HepG2 (cell line): ENCODE measurements around the gene DBNDD2. TPM values are rescaled to one million over a fixed set of nuclear protein-coding genes. Genes with fewer than 3 reads are reported as not detected.
A peak's percentile ranks its signal among the peaks of the same experiment; 100 is the strongest.

ENCODE experiments used
- ATF7 ChIP-seq, 2 experiments: fragments of 450-650 bp in 1 of 2; sonication (generic) in 1 of 2; formaldehyde crosslinking in 1 of 2; IDR thresholded peaks; 2 replicates each; pipeline versions ENCODE4 v1.4.0 to v1.6.1; 2016 to 2020; ENCODE audit warnings: antibody characterized with exemption in 1 of 2, mild to moderate bottlenecking in 1 of 2, missing genetic modification reagents in 1 of 2
- CHD2 ChIP-seq: IDR thresholded peaks from 2 replicates; pipeline ENCODE4 v1.6.1; 2011; ENCODE audit warnings: low read depth, low read length, improper control_type of control experiment
- DNMT1 ChIP-seq: sonication (generic); formaldehyde crosslinking; IDR thresholded peaks from 2 replicates; pipeline ENCODE4 v1.5.1; 2020; ENCODE audit warnings: mild to moderate bottlenecking, missing genetic modification reagents
- E2F2 ChIP-seq: sonication (generic); formaldehyde crosslinking; IDR thresholded peaks from 2 replicates; pipeline ENCODE4 v1.4.0; 2020; ENCODE audit warnings: missing genetic modification reagents, borderline replicate concordance
- ETV5 ChIP-seq: IDR thresholded peaks from 2 replicates; pipeline ENCODE4 v1.6.1; 2018; ENCODE audit warnings: missing biosample characterization, missing genetic modification reagents, inconsistent platforms, borderline replicate concordance
- FOXA3 ChIP-seq: IDR thresholded peaks from 2 replicates; pipeline ENCODE4 v1.6.1; 2016; ENCODE audit warnings: missing genetic modification reagents, missing compliant biosample characterization
- HMG20A ChIP-seq: IDR thresholded peaks from 2 replicates; pipeline ENCODE4 v1.6.1; 2016; ENCODE audit warnings: borderline replicate concordance
- IRF2 ChIP-seq: IDR thresholded peaks from 2 replicates; pipeline ENCODE4 v1.6.1; 2018; ENCODE audit warnings: missing genetic modification reagents, missing compliant biosample characterization
- NFIB ChIP-seq: sonication (generic); formaldehyde crosslinking; IDR thresholded peaks from 2 replicates; pipeline ENCODE4 v1.9.0; 2021; ENCODE audit warnings: missing genetic modification reagents, mild to moderate bottlenecking, borderline replicate concordance
- RAD21 ChIP-seq: fragments of 450-650 bp; formaldehyde crosslinking; IDR thresholded peaks from 2 replicates; pipeline ENCODE4 v1.5.0; 2020; ENCODE audit warnings: mild to moderate bottlenecking
- SAP130 ChIP-seq: IDR thresholded peaks from 2 replicates; pipeline ENCODE4 v1.6.1; 2016; ENCODE audit warnings: low read depth
- SIX4 ChIP-seq: sonication (generic); formaldehyde crosslinking; IDR thresholded peaks from 2 replicates; pipeline ENCODE4 v1.4.0; 2020; ENCODE audit warnings: missing genetic modification reagents
- SOX6 ChIP-seq, 2 experiments: fragments of 450-650 bp in 1 of 2; sonication (generic) in 1 of 2; formaldehyde crosslinking in 1 of 2; IDR thresholded peaks; 2 replicates each; pipeline versions ENCODE4 v1.4.0 to v1.6.1; 2017 to 2020; ENCODE audit warnings: antibody characterized with exemption in 1 of 2, mild to moderate bottlenecking in 1 of 2, missing genetic modification reagents in 1 of 2
- THYN1 ChIP-seq: sonication (generic); formaldehyde crosslinking; IDR thresholded peaks from 2 replicates; pipeline ENCODE4 v1.8.1; 2023; ENCODE audit warnings: low read depth, mild to moderate bottlenecking, moderate library complexity, missing genetic modification reagents, borderline replicate concordance
- XBP1 ChIP-seq: sonication (generic); formaldehyde crosslinking; IDR thresholded peaks from 2 replicates; pipeline ENCODE4 v1.5.0; 2020; ENCODE audit warnings: missing genetic modification reagents
- YY1 ChIP-seq: IDR thresholded peaks from 2 replicates; pipeline ENCODE4 v1.6.1; 2011; ENCODE audit warnings: low read length, low read depth, moderate library complexity, mild to moderate bottlenecking; ENCODE audit not compliant: insufficient read depth, insufficient replicate concordance
- ZBTB3 ChIP-seq: sonication (generic); formaldehyde crosslinking; IDR thresholded peaks from 2 replicates; pipeline ENCODE4 v1.4.0; 2020; ENCODE audit warnings: low read depth, mild to moderate bottlenecking, moderate library complexity, missing genetic modification reagents, borderline replicate concordance
- ZFP82 ChIP-seq: sonication (generic); formaldehyde crosslinking; IDR thresholded peaks from 2 replicates; pipeline ENCODE4 v1.5.1; 2020; ENCODE audit warnings: mild to moderate bottlenecking, missing genetic modification reagents, borderline replicate concordance
- ZFYVE20 ChIP-seq: sonication (generic); formaldehyde crosslinking; IDR thresholded peaks from 2 replicates; pipeline ENCODE4 v1.8.0; 2023; ENCODE audit warnings: low read depth, mild to moderate bottlenecking, moderate library complexity, missing genetic modification reagents, borderline replicate concordance
- ZMAT3 ChIP-seq: sonication (generic); formaldehyde crosslinking; conservative IDR thresholded peaks from 2 replicates; pipeline ENCODE4 v1.7.0; 2021; ENCODE audit warnings: missing genetic modification reagents
- ZNF430 ChIP-seq: sonication (generic); formaldehyde crosslinking; IDR thresholded peaks from 2 replicates; pipeline ENCODE4 v1.9.0; 2021; ENCODE audit warnings: mild to moderate bottlenecking, missing genetic modification reagents
- ZNF556 ChIP-seq: sonication (generic); formaldehyde crosslinking; IDR thresholded peaks from 2 replicates; pipeline ENCODE4 v1.4.0; 2020; ENCODE audit warnings: mild to moderate bottlenecking, missing genetic modification reagents, borderline replicate concordance
- ZNF558 ChIP-seq: sonication (generic); formaldehyde crosslinking; IDR thresholded peaks from 2 replicates; pipeline ENCODE4 v1.9.0; 2022; ENCODE audit warnings: mild to moderate bottlenecking, missing genetic modification reagents, borderline replicate concordance
- ZNF629 ChIP-seq: sonication (generic); formaldehyde crosslinking; conservative IDR thresholded peaks from 2 replicates; pipeline ENCODE4 v1.5.0; 2020; ENCODE audit warnings: missing genetic modification reagents
- ZNF670 ChIP-seq: sonication (generic); formaldehyde crosslinking; IDR thresholded peaks from 2 replicates; pipeline ENCODE4 v1.8.0; 2022; ENCODE audit warnings: mild to moderate bottlenecking, missing genetic modification reagents, borderline replicate concordance
- ZNF678 ChIP-seq: sonication (generic); formaldehyde crosslinking; IDR thresholded peaks from 2 replicates; pipeline ENCODE4 v1.4.0; 2020; ENCODE audit warnings: mild to moderate bottlenecking, missing genetic modification reagents
- ZNF710 ChIP-seq: sonication (generic); formaldehyde crosslinking; IDR thresholded peaks from 2 replicates; pipeline ENCODE4 v1.5.0; 2020; ENCODE audit warnings: mild to moderate bottlenecking, missing genetic modification reagents, borderline replicate concordance
- polyA plus RNA-seq, 8 experiments: library from polyadenylated mRNA; depleted of rRNA in 3 of 8; stranded (reverse) in 7 of 8; unstranded in 1 of 8; fragments of >200 nt; fragmentation: Illumina TruSeq in 4 of 8; extraction: Trizol in 4 of 8; gene quantifications; 2 replicates each; pipeline versions ENCODE4 v1.2.1 to v1.2.3, GENCODE V29; 2011 to 2016; ENCODE audit warnings: low read depth in 4 of 8, missing spikeins in 1 of 8, mixed read lengths in 1 of 8; ENCODE audit not compliant: insufficient read depth in 1 of 8
- total RNA-seq, 5 experiments: library from RNA; depleted of rRNA; stranded (reverse); fragments of >200 nt; fragmentation: Illumina TruSeq; extraction: Trizol; gene quantifications; 2 replicates each; pipeline ENCODE4 v1.2.3, GENCODE V29; 2016; ENCODE audit warnings: low read depth in 1 of 5

DBNDD2 gene
- total and polyA plus RNA-seq, 2 of the 13 experiments (the other 11 are each of a cell fraction or from before 2014, with no cell fraction given) = 16.7 to 47.6 TPM

GRCh38 chr20:45359406-45360148, 48.5 kb upstream of the DBNDD2 start (continued):
- no peak; the same call in 1 of the 2 replicates for TF ChIP-seq ZNF710 (CRISPR knock-in tag)
- TF ChIP-seq DNMT1 (CRISPR knock-in tag) = no peak
- peak; percentile 39; the same call in 1 of the 2 replicates for TF ChIP-seq ZFP82 (CRISPR knock-in tag)
- TF ChIP-seq FOXA3 (CRISPR knock-in tag) = no peak
- no peak for TF ChIP-seq YY1
- no peak for TF ChIP-seq SOX6 (IDR thresholded peaks at IDR 0.05)
- TF ChIP-seq SOX6 (CRISPR knock-in tag; IDR thresholded peaks at IDR 0.05) = peak; percentile 16; the same call in 1 of the 2 replicates
- no peak for TF ChIP-seq SIX4 (CRISPR knock-in tag)
- TF ChIP-seq ZBTB3 (CRISPR knock-in tag) = no peak
- TF ChIP-seq CHD2 = 0 out of 2 replicates have a peak, but pooled peaks have one; percentile 10
- TF ChIP-seq SAP130 (CRISPR knock-in tag) = peak; percentile 63; the same call in 1 of the 2 replicates
- TF ChIP-seq ZNF678 (CRISPR knock-in tag) = no peak
- no peak for TF ChIP-seq ZFYVE20 (CRISPR knock-in tag)
- TF ChIP-seq ZNF556 (CRISPR knock-in tag) = no peak
- no peak for TF ChIP-seq NFIB (CRISPR knock-in tag)
- TF ChIP-seq ZNF670 (CRISPR knock-in tag) = peak; percentile 85; the same call in 1 of the 2 replicates
- TF ChIP-seq ETV5 (CRISPR knock-in tag) = peak; percentile 25; the same call in 1 of the 2 replicates
- TF ChIP-seq ZNF430 (CRISPR knock-in tag) = peak; percentile 25; the same call in 1 of the 2 replicates
- no peak for TF ChIP-seq E2F2
- peak; percentile 78 for TF ChIP-seq ZNF629 (CRISPR knock-in tag)
- TF ChIP-seq XBP1 = no peak
- TF ChIP-seq ZMAT3 (CRISPR knock-in tag) = 0 out of 2 replicates have a peak, but pooled peaks have one; percentile 16
- TF ChIP-seq IRF2 = no peak; the same call in 1 of the 2 replicates
- TF ChIP-seq RAD21 (CRISPR knock-in tag) = no peak
- TF ChIP-seq ZNF558 (CRISPR knock-in tag) = no peak
- no peak for TF ChIP-seq THYN1 (CRISPR knock-in tag)
- TF ChIP-seq ATF7 (IDR thresholded peaks at IDR 0.05) = peak; percentile 63
- peak; percentile 83 for TF ChIP-seq ATF7 (CRISPR knock-in tag; IDR thresholded peaks at IDR 0.05)
- peak; percentile 48; the same call in 1 of the 2 replicates for TF ChIP-seq HMG20A (CRISPR knock-in tag)
